ENCODE measurements around the gene KIF13A. TPM values are rescaled to one million over a fixed set of nuclear protein-coding genes. Genes with fewer than 3 reads are reported as not detected.

The KIF13A gene
- total and polyA plus RNA-seq, 9 of the 15 experiments (the other 6 are each of a cell fraction or from before 2014, with no cell fraction given): 3.6 to 44.3 (median 29.7) TPM

DNA sequence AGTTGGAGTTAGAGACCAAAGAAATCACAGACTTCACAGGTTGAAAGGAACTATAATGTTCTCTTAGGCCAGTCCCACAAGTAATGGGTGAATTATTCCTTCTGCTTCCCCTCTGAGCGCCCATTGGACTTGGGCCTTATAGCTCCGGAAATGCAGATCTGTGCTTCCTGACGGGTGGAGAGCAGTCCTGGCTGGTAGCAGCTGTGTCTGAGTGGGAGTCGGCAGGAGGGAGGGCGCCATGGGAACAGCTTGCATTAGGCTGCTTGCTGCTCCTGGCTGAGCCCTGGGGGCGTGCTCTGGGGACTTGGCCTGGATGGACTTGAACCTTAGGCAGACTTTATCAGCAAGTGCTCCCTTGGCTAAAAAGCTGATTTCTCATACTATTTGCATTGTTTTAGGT lies 262.4 kb downstream of the KIF13A start:
- Histone ChIP-seq H3K4me1 (replicated peaks in 1 of 2; ENCODE audit: control insufficient read depth in 2 of 2, insufficient read depth in 2 of 2, low read length in 2 of 2) (peaks cover 4 to 13% of the 10 kb centered on the region in 2 experiments), H3K27me3 (ENCODE audit: control insufficient read depth in 2 of 2, insufficient read depth in 2 of 2, low read length in 2 of 2) (no peaks in the 10 kb centered on the region), H3K9me3 (replicated peaks; ENCODE audit: control insufficient read depth, insufficient read depth, low read depth, low read length) (no peaks in the 10 kb centered on the region), H3K36me3 (ENCODE audit: control insufficient read depth, insufficient read depth, low read length) (no peaks in the 10 kb centered on the region), H2AFZ (ENCODE audit: low read depth, low read length) (peak overlapping the region; percentile 87), H3K9me1 (ENCODE audit: control insufficient read depth, insufficient read depth, low read length) (no peaks in the 10 kb centered on the region), H3K27ac (ENCODE audit: extremely low read depth, low read depth, low read length) (peak overlapping the region; percentile 5; the same call in 2 of the 3 replicates), H4K20me1 (replicated peaks; ENCODE audit: control insufficient read depth, insufficient read depth, low read length) (no peaks in the 10 kb centered on the region), H3K9ac (ENCODE audit: insufficient read depth in 1 of 2, low read depth in 2 of 2, low read length in 2 of 2) (peak overlapping the region in 1 of 2 experiments; percentile 70; a peak in 2 of 4 replicates), H3K4me2 (ENCODE audit: insufficient read depth, low read length) (peak overlapping the region; percentile 42; the same call in 1 of the 2 replicates), H3K4me3 (no peak overlapping the region), H3K79me2 (ENCODE audit: control insufficient read depth, insufficient read depth, low read length) (no peaks in the 10 kb centered on the region)
- BruUV-seq (replicated peaks): no TSS peak
- in situ Hi-C loops (cut with MboI): no loop called here
- 7% methylated on average over 6 of the region's 6 CpGs for WGBS (ENCODE audit: insufficient coverage, low coverage, missing lambda C conversion rate)
- ATAC-seq (peak; percentile 90), DNase-seq (ENCODE audit: extremely low read depth in 1 of 4, low spot score in 3 of 4) (peak; percentile 44 to 85 (median 70)), FAIRE-seq (peak; percentile 69)
- intact Hi-C loops (cut with micrococcal nuclease): no loop called here
- ChIA-PET POLR2A (interaction anchor here (0.7 kb wide), 1 partner anchor 9 kb away, joined by 3 read pairs; no protein-coding TSS in a partner anchor), CTCF (ENCODE audit: low intra/inter-chr PET ratio) (no interaction called here)
- TF ChIP-seq GTF2F1 (IDR thresholded peaks at IDR 0.05; ENCODE audit: low read depth, low read length): no peak
- peak; percentile 61 for TF ChIP-seq EGR1 (conservative IDR thresholded peaks at IDR 0.05)
- TF ChIP-seq, protein P1, sequence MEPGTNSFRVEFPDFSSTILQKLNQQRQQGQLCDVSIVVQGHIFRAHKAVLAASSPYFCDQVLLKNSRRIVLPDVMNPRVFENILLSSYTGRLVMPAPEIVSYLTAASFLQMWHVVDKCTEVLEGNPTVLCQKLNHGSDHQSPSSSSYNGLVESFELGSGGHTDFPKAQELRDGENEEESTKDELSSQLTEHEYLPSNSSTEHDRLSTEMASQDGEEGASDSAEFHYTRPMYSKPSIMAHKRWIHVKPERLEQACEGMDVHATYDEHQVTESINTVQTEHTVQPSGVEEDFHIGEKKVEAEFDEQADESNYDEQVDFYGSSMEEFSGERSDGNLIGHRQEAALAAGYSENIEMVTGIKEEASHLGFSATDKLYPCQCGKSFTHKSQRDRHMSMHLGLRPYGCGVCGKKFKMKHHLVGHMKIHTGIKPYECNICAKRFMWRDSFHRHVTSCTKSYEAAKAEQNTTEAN (CRISPR knock-in tag; IDR thresholded peaks at IDR 0.05): no peak
- 0 out of 2 replicates have a peak, but pooled peaks have one; percentile 36 for TF ChIP-seq RNF2 (IDR thresholded peaks at IDR 0.05)
- peak; percentile 69; the same call in 1 of the 2 replicates for TF ChIP-seq KLF16 (IDR thresholded peaks at IDR 0.05)
- TF ChIP-seq GATA2 (CRISPR knock-in tag; IDR thresholded peaks at IDR 0.05): no peak
- TF ChIP-seq MYC (IDR thresholded peaks at IDR 0.05; ENCODE audit: low read depth, low read length): peak; percentile 34; the same call in 1 of the 2 replicates
- TF ChIP-seq MYC (CRISPR knock-in tag; IDR thresholded peaks at IDR 0.05; ENCODE audit: borderline replicate concordance, low read depth): no peak
- TF ChIP-seq KLF10 (CRISPR knock-in tag; IDR thresholded peaks at IDR 0.05): no peak
- peak; percentile 83 for TF ChIP-seq RFX1 (IDR thresholded peaks at IDR 0.05)
- TF ChIP-seq, protein P2, sequence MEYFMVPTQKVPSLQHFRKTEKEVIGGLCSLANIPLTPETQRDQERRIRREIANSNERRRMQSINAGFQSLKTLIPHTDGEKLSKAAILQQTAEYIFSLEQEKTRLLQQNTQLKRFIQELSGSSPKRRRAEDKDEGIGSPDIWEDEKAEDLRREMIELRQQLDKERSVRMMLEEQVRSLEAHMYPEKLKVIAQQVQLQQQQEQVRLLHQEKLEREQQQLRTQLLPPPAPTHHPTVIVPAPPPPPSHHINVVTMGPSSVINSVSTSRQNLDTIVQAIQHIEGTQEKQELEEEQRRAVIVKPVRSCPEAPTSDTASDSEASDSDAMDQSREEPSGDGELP (CRISPR knock-in tag; IDR thresholded peaks at IDR 0.05; ENCODE audit: borderline replicate concordance): peak; percentile 95
- 0 out of 2 replicates have a peak, but pooled peaks have one; percentile 11 for TF ChIP-seq ARID1B (IDR thresholded peaks at IDR 0.05)
- peak in 1 of 2 experiments; percentile 12; a peak in 1 of 4 replicates for TF ChIP-seq RAD21 (CRISPR knock-in tag; conservative IDR thresholded peaks at IDR 0.05 in 1 of 2, IDR thresholded peaks at IDR 0.05 in 1 of 2)
- TF ChIP-seq HDAC1 (IDR thresholded peaks at IDR 0.05): 0 out of 4 replicates have a peak, but pooled peaks of 1 of the 2 experiments have one; percentile 24
- 0 out of 4 replicates have a peak, but pooled peaks have one; percentile 18 to 21 for TF ChIP-seq NRF1 (conservative IDR thresholded peaks at IDR 0.05 in 1 of 2, IDR thresholded peaks at IDR 0.05 in 1 of 2)
- 0 out of 2 replicates have a peak, but pooled peaks have one; percentile 42 for TF ChIP-seq ETV5 (CRISPR knock-in tag; IDR thresholded peaks at IDR 0.05; ENCODE audit: low read depth)
